ENCODE measurements around the gene AQP1.

Gene AQP1

GRCh38 chr7:30926313-30926712, 14.7 kb downstream of the AQP1 start:
- peaks cover 5% of the 10 kb centered on the region for H3K9me3 Mint-ChIP-seq
- no peak overlapping the region for H3K4me3 Mint-ChIP-seq
- H3K36me3 Mint-ChIP-seq (ENCODE audit: low read depth) = no peaks in the 10 kb centered on the region
- H3K4me1 Mint-ChIP-seq (ENCODE audit: low read depth) = no peaks in the 10 kb centered on the region
- no peak overlapping the region for H3K27ac Mint-ChIP-seq
- H3K27me3 Mint-ChIP-seq (ENCODE audit: low read depth) = no peaks in the 10 kb centered on the region

DNA sequence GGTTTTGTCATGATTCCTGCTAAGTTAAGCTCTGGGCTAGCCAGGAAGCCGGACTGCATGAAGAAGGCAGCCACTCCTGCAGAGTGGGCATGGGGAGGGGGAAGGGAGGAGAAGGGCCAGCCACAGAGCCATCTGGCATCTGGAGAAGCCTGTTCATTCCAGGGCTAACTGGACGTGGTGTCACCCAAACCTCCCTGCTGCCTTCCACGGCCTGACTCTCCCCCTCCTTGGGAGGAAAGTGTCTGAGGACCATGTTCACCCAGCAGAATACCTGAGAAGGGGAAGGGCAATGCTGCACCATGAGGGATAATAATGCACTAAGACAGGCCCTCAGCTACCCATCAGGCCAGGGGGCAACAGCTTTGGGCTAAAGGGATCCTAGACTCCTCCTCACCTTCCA, 15.4 kb downstream of the AQP1 start:
- Mint-ChIP-seq H3K9me3 (peaks cover 5% of the 10 kb centered on the region), H3K27ac (no peak overlapping the region), H3K36me3 (ENCODE audit: low read depth) (no peaks in the 10 kb centered on the region), H3K4me1 (ENCODE audit: low read depth) (no peaks in the 10 kb centered on the region), H3K27me3 (ENCODE audit: low read depth) (no peaks in the 10 kb centered on the region), H3K4me3 (no peak overlapping the region)

GRCh38 chr7:30927559-30927958, 15.9 kb downstream of the AQP1 start:
- Mint-ChIP-seq H3K4me1 (ENCODE audit: low read depth) (no peaks in the 10 kb centered on the region), H3K27ac (no peak overlapping the region), H3K4me3 (no peak overlapping the region), H3K9me3 (peaks cover 5% of the 10 kb centered on the region), H3K36me3 (ENCODE audit: low read depth) (no peaks in the 10 kb centered on the region), H3K27me3 (ENCODE audit: low read depth) (no peaks in the 10 kb centered on the region)

DNA sequence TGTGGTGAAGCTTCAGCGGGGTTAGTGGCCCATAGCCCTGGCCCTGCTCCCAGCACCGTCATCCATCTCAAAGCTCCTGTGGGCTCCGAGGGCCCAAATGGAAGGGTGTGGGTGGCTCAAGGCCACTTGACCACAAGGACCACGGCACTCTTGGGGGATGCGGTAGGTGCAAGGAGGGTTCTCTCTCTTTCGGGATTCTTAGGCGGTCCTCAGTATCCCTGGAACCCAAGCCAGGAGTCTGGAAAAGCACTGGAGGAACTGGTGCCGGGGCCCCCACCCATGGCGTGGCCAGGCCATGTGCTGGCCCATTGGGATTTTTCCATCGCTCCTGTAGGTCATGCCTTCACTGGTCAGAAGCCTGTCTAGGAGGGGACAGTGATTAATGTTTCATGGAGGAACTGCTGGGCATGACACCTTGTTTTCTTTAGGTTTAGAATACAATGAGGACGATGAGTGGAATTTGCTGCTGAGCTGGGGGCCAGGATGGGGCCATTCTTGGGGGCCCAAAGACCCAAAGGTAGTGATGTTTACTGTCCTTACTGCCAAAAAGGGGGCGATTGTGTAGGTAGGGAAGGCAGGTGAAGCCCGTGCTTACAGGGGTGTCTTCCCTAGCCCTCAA, 16.7 kb downstream of the AQP1 start:
- Mint-ChIP-seq H3K4me1 (ENCODE audit: low read depth) (no peaks in the 10 kb centered on the region), H3K4me3 (no peak overlapping the region), H3K27me3 (ENCODE audit: low read depth) (no peaks in the 10 kb centered on the region), H3K9me3 (peaks cover 5% of the 10 kb centered on the region), H3K36me3 (ENCODE audit: low read depth) (no peaks in the 10 kb centered on the region), H3K27ac (no peak overlapping the region)

GRCh38 chr7:30929686-30930085, 18.0 kb downstream of the AQP1 start:
- Mint-ChIP-seq H3K4me1 (ENCODE audit: low read depth) (no peaks in the 10 kb centered on the region), H3K27me3 (ENCODE audit: low read depth) (no peaks in the 10 kb centered on the region), H3K36me3 (ENCODE audit: low read depth) (no peaks in the 10 kb centered on the region), H3K27ac (no peak overlapping the region), H3K9me3 (peaks cover 5% of the 10 kb centered on the region), H3K4me3 (no peak overlapping the region)

DNA sequence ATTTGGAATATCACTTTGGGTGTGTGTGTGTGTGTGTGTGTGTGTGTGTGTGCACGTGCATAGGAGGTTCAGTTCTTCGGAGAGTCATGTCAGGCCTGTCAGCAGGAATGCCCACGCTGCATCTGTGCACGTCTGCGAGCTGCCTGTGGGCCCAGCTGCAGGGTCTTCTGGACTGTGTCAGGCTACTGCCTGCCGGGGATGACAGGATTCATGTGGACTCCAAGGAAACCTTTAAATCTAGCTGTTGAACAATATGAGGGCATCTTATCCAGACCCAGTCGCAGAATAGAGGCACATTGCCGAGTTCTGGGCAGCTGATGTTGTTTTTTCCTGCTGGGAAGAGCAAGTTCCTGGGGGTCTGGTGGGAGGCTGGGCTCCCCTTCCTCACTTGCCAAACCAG, 19.0 kb downstream of the AQP1 start:
- peaks cover 5% of the 10 kb centered on the region for H3K9me3 Mint-ChIP-seq
- no peak overlapping the region for H3K27ac Mint-ChIP-seq
- no peaks in the 10 kb centered on the region for H3K27me3 Mint-ChIP-seq (ENCODE audit: low read depth)
- H3K4me3 Mint-ChIP-seq = no peak overlapping the region
- no peaks in the 10 kb centered on the region for H3K4me1 Mint-ChIP-seq (ENCODE audit: low read depth)
- no peaks in the 10 kb centered on the region for H3K36me3 Mint-ChIP-seq (ENCODE audit: low read depth)

DNA sequence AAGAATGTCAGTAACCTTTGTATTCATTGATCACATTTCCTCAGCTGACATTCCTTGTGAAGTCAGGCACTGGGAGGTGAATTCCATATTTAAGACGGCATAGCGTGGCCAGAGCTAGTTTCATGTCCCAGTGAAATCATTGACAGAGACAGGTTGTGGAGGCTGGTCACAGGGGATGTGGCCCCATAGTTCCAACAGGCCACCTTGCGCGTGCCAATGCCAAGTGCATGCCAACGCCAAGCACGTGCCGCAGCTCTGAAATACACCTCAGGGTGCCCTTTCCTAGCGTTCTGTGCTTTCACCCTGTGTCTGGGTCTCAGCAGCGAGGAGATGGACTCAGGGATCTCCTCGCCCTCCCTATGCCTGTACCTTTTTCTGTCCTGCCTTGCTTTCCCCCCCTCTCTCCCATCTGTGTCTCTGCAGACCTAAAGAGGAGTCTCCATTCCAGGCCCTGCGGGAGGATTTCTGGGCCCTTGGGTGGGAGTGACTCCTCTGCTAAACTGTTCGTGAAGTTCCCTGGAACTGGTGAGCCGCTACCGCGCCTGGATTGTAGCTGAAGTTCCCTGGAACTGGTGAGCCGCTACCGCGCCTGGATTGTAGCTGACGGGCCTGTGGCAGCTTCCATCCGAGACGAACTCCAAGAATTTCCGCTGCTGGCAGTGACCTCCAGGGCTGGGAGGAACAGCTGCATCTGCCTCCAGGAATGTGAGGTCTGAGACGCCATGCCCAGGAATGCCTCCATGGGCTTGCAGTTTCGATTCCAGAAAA, 19.7 kb downstream of the AQP1 start:
- peaks cover 2% of the 10 kb centered on the region for H3K27me3 Mint-ChIP-seq (ENCODE audit: low read depth)
- no peak overlapping the region for H3K4me3 Mint-ChIP-seq
- no peak overlapping the region for H3K27ac Mint-ChIP-seq
- no peaks in the 10 kb centered on the region for H3K4me1 Mint-ChIP-seq (ENCODE audit: low read depth)
- no peaks in the 10 kb centered on the region for H3K36me3 Mint-ChIP-seq (ENCODE audit: low read depth)
- peaks cover 5% of the 10 kb centered on the region for H3K9me3 Mint-ChIP-seq

- no peak overlapping the region for H3K27ac Mint-ChIP-seq
- no peak overlapping the region for H3K4me3 Mint-ChIP-seq
- H3K27me3 Mint-ChIP-seq (ENCODE audit: low read depth) = peaks cover 3% of the 10 kb centered on the region
- no peaks in the 10 kb centered on the region for H3K9me3 Mint-ChIP-seq
- H3K36me3 Mint-ChIP-seq (ENCODE audit: low read depth) = no peaks in the 10 kb centered on the region
- no peaks in the 10 kb centered on the region for H3K4me1 Mint-ChIP-seq (ENCODE audit: low read depth)
These were observed 20.4 kb downstream of the AQP1 start for GRCh38 chr7:30931929-30932540.

- Mint-ChIP-seq H3K27me3 (ENCODE audit: low read depth) (peaks cover 5% of the 10 kb centered on the region), H3K27ac (no peak overlapping the region), H3K4me1 (ENCODE audit: low read depth) (no peaks in the 10 kb centered on the region), H3K36me3 (ENCODE audit: low read depth) (no peaks in the 10 kb centered on the region), H3K9me3 (no peaks in the 10 kb centered on the region), H3K4me3 (no peak overlapping the region)
These were observed 20.9 kb downstream of the AQP1 start for GRCh38 chr7:30932562-30932961.

GRCh38 chr7:30933124-30933974, 21.7 kb downstream of the AQP1 start:
- Mint-ChIP-seq H3K4me1 (ENCODE audit: low read depth) (no peaks in the 10 kb centered on the region), H3K4me3 (no peak overlapping the region), H3K27me3 (ENCODE audit: low read depth) (peaks cover 10% of the 10 kb centered on the region), H3K9me3 (no peaks in the 10 kb centered on the region), H3K36me3 (ENCODE audit: low read depth) (no peaks in the 10 kb centered on the region), H3K27ac (no peak overlapping the region)

GRCh38 chr7:30934225-30934624, 22.6 kb downstream of the AQP1 start:
- Mint-ChIP-seq H3K4me3 (no peak overlapping the region), H3K9me3 (no peaks in the 10 kb centered on the region), H3K27me3 (ENCODE audit: low read depth) (peaks cover 10% of the 10 kb centered on the region), H3K4me1 (ENCODE audit: low read depth) (no peaks in the 10 kb centered on the region), H3K27ac (no peak overlapping the region), H3K36me3 (ENCODE audit: low read depth) (no peaks in the 10 kb centered on the region)

DNA sequence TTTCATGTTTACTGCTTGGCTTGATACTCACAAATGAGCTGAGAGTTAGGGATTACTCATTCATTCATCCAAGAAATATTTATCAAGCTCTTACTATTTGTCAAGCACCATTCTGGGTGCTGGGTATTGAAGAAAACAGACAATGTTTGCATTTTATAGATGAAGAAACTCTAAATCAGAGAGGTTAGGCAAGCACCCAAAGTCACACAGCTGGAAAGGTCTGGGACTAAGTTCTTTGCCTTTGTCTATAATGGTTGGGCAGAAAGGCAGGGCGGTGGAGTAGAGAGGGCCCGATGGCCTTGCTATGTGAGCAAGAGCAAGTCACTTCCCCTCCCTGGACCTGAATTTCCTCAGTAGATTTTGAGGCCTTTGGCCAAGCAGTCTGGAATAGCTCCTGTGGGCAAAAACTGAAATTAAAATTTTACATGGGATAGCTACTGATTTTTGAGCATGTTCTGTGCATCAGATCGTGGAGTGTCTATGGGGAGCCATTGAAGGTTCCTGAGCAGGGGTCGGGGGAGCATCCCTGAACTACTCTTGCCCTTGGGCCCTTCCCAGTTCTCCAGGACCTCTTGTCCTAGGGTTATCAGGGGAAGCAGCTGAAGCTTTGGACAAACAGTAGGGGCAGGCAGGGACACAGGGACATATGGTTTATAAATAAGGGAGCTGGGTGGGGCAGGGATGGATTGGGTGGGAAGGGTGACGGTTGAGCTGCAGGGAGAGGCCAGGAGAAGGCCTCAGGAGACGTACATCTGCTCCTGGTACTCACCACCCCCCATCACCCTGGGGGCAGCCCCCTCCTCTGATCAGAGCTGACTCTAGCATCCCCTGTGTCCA, 23.3 kb downstream of the AQP1 start:
- Mint-ChIP-seq H3K9me3 (no peaks in the 10 kb centered on the region), H3K4me3 (no peak overlapping the region), H3K4me1 (ENCODE audit: low read depth) (no peaks in the 10 kb centered on the region), H3K36me3 (ENCODE audit: low read depth) (no peaks in the 10 kb centered on the region), H3K27me3 (ENCODE audit: low read depth) (peaks cover 17% of the 10 kb centered on the region), H3K27ac (no peak overlapping the region)

DNA sequence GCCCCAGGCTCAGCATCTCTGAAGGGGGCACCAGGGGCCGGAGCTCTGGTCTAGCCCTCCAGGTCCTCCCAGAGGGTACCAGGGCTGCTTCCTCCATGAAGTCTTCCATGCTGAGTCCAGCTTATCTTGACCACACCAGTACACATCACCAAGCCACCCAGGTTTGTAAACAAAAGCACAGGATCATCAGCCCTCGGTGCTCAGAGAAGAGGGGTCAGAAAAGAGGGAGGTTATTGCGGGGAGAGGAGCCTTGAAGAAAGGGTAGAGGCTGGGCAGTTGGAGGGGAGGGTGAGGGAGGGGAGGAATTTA, 23.9 kb downstream of the AQP1 start:
- Mint-ChIP-seq H3K36me3 (ENCODE audit: low read depth) (no peaks in the 10 kb centered on the region), H3K4me3 (no peak overlapping the region), H3K27ac (no peak overlapping the region), H3K4me1 (ENCODE audit: low read depth) (no peaks in the 10 kb centered on the region), H3K27me3 (ENCODE audit: low read depth) (peaks cover 21% of the 10 kb centered on the region), H3K9me3 (no peaks in the 10 kb centered on the region)

GRCh38 chr7:30936650-30937245, 25.1 kb downstream of the AQP1 start:
- no peak overlapping the region for H3K4me3 Mint-ChIP-seq
- H3K27me3 Mint-ChIP-seq (ENCODE audit: low read depth) = peaks cover 31% of the 10 kb centered on the region
- no peaks in the 10 kb centered on the region for H3K36me3 Mint-ChIP-seq (ENCODE audit: low read depth)
- H3K4me1 Mint-ChIP-seq (ENCODE audit: low read depth) = no peaks in the 10 kb centered on the region
- no peak overlapping the region for H3K27ac Mint-ChIP-seq
- no peaks in the 10 kb centered on the region for H3K9me3 Mint-ChIP-seq
